Ishikawa (cell line): ENCODE data around the gene EYA3.

Source experiments
- EGR1 ChIP-seq: IDR thresholded peaks from 2 replicates; pipeline ENCODE4 v1.6.1; 2012
- EP300 ChIP-seq: IDR thresholded peaks from 2 replicates; pipeline ENCODE4 v1.6.1; 2012; ENCODE audit warnings: borderline replicate concordance
- TEAD4 ChIP-seq: IDR thresholded peaks from 2 replicates; pipeline ENCODE4 v1.6.1; 2012
- YY1 ChIP-seq: IDR thresholded peaks from 2 replicates; pipeline ENCODE4 v1.6.1; 2012; ENCODE audit warnings: low read depth
- TF ChIP-seq, protein P1 (sequence below): IDR thresholded peaks from 2 replicates; pipeline ENCODE4 v1.6.1; 2012; ENCODE audit warnings: low read depth, mild to moderate bottlenecking

GRCh38 chr1:28129150-28129549, 40.7 kb upstream of the EYA3 start:
- TF ChIP-seq EGR1 = no peak
- no peak for TF ChIP-seq YY1
- no peak for TF ChIP-seq EP300
- no peak for TF ChIP-seq TEAD4
- TF ChIP-seq, protein P1, sequence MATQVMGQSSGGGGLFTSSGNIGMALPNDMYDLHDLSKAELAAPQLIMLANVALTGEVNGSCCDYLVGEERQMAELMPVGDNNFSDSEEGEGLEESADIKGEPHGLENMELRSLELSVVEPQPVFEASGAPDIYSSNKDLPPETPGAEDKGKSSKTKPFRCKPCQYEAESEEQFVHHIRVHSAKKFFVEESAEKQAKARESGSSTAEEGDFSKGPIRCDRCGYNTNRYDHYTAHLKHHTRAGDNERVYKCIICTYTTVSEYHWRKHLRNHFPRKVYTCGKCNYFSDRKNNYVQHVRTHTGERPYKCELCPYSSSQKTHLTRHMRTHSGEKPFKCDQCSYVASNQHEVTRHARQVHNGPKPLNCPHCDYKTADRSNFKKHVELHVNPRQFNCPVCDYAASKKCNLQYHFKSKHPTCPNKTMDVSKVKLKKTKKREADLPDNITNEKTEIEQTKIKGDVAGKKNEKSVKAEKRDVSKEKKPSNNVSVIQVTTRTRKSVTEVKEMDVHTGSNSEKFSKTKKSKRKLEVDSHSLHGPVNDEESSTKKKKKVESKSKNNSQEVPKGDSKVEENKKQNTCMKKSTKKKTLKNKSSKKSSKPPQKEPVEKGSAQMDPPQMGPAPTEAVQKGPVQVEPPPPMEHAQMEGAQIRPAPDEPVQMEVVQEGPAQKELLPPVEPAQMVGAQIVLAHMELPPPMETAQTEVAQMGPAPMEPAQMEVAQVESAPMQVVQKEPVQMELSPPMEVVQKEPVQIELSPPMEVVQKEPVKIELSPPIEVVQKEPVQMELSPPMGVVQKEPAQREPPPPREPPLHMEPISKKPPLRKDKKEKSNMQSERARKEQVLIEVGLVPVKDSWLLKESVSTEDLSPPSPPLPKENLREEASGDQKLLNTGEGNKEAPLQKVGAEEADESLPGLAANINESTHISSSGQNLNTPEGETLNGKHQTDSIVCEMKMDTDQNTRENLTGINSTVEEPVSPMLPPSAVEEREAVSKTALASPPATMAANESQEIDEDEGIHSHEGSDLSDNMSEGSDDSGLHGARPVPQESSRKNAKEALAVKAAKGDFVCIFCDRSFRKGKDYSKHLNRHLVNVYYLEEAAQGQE = no peak
